ENCODE measurements around the gene URB1.
A peak's percentile ranks its signal among the peaks of the same experiment; 100 is the strongest.
"Not testable (repeated sequence)": the region's sequence is repeated elsewhere in the genome, so short reads cannot be mapped to it uniquely, and the experiment has no call there.

The URB1 gene

DNA sequence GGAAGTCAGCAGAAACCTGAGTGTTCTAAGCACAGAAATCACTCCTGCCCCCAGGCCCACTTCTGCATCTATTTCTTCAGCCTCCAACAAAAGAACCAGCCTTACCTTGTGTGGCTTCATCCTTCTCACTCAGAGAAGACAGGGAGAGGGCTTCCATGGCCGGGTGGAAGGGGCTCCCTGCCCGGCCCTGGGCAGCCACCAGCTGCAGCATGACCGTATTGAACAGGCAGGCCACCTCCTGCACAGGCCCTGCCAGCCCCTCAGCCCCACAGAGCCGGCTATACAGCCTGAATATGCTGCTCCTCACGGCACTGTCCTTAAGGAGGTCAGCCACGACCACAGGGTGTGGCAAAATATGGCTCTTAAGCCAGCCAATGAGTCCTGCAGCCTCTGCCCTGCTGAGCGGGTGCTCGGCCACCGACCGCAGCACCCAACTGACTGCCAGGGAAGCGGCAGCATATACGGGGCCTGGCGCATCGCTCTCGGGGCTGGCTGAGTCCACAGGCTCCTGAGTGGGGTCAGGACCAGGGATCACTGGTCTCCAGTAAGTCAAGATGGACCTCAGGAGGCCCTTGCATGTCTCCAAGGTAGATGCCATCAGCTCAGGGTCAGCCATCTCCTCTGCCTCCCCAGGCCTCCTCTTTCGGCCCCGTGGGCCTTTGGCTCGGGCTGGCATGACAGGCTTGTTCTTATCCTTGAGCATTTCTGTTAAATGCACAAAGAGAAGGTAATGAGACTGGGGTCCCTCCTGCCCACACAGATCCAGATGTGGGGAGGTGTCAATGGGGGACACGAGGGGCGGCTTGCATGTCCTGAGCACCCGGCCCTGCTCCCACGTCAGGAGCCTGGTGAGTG lies 76.2 kb downstream of the URB1 start:
- no peak for DNase-seq

DNA sequence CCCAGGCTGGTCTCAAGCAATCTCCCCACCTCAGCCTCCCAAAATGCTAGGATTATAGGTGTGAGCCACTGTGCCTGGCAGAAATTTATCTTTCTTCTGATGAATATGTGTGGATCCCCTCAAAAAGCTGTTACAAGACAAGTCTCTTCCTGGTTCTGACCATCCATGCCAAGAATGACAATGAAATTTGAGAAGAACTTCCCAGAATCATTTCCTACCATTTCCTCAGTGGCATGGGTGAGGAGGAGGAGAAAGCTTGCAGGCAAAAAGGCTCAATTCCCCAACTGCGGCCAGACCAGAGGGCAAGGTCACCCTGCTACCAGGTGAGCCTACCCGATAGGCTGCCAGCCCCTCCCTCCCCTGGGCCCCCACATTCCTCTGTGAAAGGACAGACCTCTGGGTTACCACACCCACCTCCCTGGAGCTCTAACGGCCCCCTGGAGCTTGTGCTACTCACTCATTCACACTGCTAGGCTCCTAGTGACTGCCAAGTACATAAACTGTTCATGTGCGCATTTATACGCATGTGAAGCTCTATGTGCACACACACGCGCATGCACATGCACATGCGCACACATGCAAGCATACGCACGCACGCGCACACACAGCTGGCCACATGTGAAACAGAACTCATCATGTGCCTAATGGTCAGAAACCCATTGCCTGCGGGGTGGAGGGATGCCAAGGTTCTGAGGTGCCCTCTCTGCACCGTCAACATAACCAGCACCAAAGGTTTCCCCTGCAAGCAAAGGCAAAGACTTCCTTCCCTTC lies 77.1 kb downstream of the URB1 start:
- no peak for DNase-seq

DNA sequence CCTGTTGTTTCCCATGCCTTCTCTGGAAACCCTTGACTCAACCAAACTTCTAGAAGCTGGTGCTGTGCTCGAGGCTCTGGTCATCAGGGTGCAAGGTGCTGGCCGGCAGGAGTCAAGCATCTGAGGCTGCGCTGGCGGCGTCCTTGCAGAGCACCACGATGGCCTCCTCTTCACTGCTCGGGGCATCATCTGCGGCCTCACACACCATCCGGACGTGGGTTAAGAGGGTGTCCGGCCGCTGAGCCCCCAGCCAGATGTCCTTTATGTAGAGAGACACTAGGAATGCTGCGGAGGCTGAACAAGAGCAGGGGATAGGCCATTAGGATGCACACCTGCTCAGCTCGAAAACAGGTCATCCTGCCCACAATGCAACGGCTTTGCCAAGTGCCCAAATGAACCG lies 78.0 kb downstream of the URB1 start:
- no peak for DNase-seq

DNA sequence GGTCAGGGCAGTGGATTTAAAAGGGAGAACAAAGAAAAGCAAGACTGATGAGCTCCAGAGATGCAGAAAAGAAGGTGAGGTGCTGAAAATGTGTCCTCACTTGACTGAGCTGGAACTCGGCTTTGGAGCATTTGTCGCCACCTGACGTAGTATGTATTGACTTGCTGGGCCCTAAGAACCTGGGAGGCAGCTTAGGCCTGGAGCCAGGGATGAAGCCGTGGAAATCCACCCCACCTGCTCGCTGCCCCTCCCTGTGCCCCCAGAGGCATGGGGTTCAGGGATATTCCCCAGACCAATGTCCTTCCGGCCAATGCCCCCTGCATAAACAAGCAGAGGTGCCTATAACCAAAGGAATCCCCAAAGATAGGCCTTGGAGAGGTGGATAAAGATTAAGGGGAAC lies 79.8 kb downstream of the URB1 start:
- no peak for DNase-seq

DNA sequence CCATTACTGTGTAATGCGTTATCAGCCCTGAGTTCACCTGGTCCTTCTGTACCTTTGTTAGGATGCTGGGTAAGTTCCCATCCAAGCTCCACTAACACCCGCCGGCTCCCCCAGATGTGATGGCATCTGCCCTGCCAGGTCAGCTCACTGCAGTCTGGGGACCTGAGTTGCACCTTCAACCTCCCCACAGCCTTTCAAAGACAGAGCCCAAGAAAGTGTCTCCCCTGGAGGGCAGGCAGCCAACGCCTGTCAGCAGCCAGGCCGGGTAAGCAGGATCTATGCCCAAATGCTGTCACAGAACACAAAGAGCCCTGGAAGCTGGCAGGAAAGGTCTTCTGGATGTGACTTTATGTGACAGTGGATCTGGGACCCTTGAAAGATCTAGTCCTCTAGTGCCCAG lies 80.5 kb downstream of the URB1 start:
- no peak for DNase-seq

DNA sequence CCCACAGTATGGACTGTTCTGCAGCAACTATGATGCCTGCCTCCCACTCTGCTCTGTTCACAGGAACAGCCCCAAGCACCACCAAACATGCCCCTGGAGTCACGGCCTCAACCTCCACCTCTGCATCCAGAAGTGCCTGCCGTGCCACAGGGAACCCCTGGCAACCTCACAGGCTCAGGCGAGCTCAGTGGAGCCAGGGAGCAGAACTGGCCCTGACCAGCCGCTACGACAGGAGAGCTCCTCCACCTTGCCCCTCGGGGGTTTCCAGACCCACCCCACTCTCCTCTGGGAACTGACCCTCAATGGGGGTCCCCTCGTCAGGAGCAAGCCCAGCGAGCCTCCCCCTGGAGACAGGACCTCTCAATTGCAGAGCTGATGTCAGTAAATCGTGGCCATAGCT lies 81.2 kb downstream of the URB1 start:
- DNase-seq: no peak

DNA sequence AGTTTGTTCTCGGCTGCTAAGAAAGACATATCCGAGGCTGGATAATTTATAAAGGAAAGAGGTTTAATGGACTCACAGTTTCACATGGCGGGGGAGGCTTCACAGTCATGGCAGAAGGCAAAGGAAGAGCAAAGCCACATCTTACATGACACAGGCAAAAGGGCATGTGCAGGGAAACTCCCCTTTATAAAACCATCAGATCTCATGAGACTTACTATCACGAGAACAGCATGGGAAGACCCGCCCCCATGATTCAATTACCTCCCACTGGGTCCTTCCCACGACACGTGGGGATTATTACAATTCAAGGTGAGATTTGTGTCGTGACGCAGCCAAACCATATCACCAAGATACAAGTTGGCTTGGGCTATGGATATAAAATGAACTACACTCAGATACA lies 81.8 kb downstream of the URB1 start:
- DNase-seq: not testable (repeated sequence)

DNA sequence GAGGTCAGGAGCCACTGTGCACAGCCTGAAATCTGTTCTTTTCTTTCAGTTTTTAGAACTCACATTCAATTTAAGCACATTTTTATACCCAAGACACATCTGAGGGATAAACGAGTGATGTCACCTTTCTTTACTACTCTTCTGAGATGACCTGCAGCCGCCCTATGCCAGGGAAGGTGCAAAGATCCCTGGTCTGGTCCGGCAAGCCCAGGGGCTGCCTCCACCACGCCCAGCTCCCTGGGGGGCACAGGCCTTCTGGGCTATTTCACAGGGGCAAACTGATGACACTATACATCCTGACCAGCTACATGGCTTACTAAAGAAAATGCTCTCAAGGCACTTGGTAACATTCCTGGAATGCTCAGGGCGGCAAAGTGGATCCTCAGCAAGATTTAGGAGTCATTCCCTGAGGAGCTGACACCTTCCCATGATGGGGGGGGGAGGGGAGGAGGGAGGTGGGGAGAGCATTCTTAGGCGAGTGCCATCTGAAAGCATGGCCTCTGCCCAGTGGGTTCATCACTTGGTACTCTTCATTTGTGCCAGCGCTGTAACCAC lies 82.8 kb downstream of the URB1 start:
- no peak for DNase-seq

DNA sequence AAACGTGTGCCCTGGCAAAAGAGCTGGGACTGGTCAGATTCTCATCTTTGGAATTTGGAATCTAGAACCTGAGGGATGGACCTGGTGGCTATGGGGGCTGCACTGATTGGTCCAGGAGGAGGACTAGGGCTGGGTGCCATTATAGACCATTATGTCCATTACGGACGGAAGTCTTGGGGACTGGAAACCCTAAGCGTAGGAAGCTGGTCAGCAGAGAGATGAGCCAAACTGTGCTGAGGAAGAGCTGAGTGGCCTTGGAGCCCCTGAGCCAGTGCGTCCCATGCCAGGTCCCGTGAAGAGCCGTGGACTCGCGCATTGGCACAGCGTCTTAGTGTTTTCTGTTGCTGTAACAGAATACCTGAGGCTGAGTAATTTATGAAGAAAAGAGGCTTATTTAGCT lies 84.1 kb downstream of the URB1 start:
- DNase-seq: no peak

DNA sequence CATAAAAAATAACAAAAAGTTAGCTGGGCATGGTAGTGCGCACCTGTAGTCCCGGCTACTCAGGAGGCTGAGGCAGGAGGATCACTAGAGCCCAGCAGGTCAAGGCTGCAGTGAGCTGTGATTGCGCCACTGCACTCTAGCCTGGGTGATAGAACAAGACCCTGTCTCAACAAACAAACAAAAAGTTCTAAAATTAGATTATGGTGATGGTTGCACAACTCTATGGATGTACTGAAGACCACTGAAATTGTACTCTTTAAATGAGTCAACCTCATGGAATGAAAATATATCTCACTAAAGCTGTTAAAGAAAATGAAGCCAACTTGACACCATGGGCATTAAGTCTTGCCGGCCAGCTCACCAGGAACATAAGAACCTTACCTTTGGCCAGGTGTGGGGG lies 85.1 kb downstream of the URB1 start:
- no peak for DNase-seq

DNA sequence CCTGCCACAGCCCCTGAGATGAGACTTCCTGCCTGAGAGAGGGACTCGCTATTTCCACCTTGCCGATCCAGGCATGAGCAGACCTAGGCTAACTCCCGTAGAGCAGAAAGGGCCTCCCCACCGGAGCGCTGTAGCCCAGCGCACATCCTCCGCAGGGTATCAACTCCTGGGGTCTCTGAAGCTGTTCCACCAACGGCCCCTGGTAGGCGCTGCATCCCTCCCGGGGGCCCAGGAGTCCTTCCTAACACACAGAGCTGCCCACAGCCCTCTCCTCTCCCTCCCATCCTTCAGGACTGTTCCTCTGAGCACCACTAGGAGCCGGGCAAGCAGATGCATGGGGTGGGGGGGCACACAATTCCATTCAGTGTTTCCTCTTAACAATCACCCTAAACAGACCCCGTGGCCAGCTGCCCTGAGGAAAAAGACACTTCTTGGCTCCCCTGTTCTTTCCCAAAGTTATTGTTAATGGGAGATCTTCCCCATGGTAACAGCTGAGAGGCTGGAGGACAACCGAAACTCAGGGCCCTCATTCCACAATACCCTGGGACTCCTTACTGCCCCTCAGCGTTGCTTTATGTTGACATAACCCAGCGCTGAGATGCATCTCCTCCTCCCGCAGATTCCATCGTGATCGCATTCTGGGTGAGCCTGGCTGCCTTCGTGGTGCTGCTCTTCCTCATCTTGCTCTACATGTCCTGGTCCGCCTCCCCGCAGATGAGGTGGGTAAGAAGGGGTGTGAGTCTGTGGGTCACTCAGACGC lies 86.6 kb downstream of the URB1 start:
- DNase-seq: no peak

DNA sequence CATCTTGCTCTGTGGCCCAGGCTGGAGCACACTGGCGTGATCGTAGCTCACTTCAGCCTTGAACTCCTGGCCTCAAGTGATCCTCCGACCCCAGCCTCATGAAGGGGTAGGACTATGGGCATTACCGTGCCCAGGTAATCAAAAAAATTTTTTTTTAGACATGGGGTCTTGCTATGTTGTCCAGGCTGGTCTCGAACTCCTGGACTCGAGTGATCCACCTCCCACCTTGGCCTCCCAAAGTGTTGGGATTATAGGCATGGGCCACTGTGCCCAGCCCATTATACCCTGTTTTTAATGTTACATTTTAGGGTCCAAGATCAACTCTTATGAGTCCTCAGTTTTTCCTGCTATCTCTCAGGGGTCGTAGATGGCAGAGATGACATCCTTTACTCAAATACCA lies 87.8 kb downstream of the URB1 start:
- DNase-seq: no peak

DNA sequence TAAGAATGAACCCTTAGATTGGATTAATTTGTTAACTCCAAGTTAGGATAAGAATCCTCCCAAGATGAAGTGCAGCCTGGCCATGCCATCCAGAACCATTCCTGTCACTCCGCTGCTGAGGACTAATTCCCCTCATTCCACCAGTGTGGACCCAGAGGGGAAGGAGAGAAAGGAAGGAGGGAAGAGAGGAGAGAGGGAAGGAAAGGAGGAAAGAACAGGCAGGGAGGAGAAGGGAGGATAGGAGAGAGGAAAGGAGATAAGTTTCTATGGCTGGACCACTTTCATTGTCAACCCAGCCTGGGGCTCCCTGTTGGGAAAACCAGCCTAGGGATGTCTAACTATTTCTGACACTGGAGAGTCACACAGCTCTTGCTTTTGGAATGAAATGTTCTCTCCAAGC lies 89.4 kb downstream of the URB1 start:
- no peak for DNase-seq

DNA sequence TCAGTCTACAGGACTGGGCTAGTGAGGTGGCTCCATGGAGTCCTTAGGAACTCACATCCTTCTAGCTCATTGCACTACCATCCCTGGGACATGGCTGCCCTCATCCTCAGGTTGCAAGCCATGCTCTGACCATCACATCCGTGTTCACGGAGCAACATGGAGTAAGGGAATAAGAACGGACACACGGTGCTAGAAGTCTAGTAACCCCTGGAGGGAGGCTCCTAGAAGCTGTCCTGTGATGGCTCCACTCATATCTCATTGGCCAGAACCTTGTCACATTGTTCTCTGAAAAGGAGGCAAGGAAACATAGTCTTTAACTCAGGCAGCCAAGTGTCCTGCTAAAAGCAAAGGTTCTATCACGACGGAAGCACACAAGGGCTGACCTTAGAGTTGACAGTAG lies 90.3 kb downstream of the URB1 start:
- DNase-seq: no peak

DNA sequence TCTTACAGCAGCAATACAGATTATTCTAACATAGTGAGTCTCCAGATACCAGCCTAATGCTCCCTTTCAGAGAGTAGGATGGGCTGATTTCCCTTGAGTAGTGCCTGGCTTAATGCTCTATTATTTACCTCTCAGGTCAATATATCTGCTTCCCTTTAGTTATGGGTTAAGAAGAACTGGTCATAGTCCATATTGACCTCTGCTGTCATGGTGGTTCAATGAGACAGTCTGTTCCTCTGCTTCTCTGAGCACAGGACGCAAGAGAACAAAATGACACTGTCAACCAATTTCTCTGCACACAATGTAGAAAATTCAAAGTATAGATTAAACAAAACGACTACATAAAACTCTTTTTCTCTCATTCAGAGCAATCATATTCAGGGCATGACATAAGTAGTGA lies 91.2 kb downstream of the URB1 start:
- DNase-seq: no peak

DNA sequence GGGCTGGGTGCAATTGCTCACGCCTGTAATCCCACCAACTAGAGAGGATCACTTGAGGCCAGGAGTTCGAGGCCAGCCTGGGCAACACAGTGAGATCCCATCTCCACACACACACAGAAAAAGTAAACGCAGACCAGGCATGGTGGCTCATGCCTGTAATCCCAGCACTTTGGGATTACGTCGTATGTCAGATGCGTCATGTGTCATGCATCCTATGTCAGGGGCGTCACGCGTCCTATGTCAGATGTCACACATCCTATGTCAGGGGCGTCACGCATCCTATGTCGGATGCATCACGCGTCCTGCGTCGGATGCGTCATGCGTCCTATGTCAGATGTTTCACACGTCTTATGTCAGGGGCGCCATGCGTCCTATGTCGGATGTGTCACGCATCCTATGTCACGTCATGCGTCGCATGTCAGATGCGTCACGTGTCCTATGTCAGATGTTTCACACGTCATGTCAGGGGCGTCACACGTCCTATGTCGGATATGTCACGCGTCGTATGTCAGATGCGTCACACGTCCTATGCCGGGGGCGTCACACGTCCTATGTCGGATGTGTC lies 92.6 kb downstream of the URB1 start:
- DNase-seq: no peak

DNA sequence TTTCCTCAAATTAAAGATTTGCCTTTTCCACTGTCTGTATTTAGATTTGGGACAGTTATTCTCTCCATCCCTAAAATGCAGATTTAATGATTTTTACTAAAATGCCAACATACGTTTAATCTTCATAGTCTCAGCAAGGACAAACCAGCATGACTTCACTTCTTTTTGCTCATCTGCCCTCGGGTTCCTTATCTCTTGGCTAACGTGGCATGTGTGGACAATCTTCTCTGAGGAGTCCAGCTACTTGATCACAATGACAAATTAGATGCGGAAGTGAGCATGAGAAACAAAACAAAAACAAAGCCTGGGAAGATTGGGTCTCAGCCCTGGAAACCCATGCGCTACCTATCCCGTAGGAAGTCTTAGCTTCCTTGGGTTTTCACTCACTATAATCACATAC lies 93.1 kb downstream of the URB1 start:
- DNase-seq: no peak

DNA sequence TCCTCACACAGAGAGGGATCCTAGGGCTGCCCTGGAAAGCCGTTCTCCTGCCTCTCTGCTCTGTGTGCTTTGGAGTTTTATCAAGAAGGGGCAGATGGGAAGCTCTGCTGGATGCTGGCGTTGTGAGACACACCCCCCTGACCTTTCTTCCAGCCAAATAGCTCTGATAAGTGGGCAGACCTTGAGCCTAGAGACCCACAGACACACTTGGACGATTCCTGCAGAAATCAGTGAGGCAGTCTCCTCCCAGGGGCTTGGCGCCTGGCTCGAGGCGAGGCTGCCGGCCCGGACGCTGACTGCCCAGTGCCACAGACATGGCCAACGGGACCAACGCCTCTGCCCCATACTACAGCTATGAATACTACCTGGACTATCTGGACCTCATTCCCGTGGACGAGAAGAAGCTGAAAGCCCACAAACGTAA lies 94.1 kb downstream of the URB1 start, which contains the start of gene MRAP:
Gene MRAP (plus strand): TSS at position 198 of the 424 bp plus-strand sequence. CDS start 117 bp downstream, at position 315.
- DNase-seq: peak in 1 of 2 experiments; percentile 61

DNA sequence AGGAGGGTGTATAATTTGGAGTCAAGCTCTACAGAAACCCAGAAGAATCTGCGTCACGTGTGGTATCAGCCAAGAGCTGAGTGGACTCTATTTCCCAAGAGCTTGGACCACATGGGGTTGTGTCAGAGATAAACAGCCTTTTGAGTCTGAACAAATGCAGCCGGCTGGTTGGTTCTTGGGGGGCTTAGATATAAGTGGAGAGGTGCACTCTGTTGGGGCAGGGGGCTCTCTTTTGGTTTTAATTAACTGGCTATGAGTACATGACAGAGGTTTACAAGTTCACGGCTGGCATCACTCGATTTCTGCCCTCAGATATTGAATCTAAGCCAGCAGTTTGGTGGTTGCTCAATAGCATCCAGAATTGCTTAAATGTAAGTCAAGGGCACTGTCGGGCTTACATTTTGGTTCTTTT lies 94.7 kb downstream of the URB1 start:
- peak in 1 of 2 experiments; percentile 61 for DNase-seq

DNA sequence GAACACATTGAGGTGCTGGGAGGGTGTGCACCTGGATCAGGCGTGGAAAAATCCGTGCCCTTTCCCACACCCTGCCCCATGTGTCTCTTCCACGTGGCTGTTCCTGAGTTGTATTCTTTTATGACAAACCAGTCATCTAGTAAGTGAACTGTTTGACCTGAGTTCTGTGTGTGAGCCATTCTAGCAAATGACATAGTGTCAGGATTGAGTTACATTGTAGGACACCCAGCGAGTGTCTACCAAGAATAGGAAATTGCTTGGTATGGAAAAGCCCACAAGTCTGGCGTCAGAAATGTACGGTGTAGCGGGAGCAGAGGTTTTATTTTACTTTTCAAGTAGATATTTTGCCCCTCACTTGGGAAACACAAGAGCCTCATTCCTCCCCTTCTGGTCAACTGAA lies 95.4 kb downstream of the URB1 start:
- DNase-seq: no peak

DNA sequence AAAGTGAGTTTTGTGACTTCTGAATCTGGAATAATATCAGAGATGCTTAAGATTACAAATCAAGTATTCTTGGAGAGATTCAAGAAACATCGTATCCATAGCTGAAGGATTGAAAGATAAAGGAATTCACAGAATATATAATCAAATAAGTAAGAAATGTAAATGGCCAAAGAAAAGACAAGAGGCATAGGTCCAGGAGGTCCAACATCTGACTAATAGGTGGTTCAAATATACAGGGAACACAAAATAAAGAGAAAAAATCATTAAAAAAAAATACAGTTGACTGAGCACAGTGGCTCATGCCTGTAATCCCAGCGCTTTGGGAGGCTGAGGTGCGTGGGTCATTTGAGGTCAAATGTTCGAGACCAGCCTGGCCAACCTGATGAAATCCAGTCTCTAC lies 107.3 kb downstream of the URB1 start:
- DNase-seq: no peak

DNA sequence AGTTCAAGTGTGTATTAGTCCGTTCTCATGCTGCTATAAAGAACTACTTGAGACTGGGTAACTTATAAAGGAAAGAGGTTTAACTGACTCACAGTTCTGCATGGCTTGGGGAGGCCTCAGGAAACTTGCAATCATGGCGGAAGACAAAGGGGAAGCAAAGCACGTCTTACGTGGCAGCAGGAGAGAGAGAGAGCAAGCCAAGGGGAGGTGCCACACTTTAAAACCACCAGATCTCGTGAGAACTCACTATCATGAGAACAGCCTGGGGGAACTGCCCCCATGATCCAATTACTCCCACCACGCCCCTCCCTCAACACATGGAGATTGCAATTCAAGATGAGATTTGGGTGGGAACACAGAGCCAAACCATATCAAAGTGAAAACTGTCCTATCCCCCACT lies 109.8 kb downstream of the URB1 start:
- DNase-seq: no peak

DNA sequence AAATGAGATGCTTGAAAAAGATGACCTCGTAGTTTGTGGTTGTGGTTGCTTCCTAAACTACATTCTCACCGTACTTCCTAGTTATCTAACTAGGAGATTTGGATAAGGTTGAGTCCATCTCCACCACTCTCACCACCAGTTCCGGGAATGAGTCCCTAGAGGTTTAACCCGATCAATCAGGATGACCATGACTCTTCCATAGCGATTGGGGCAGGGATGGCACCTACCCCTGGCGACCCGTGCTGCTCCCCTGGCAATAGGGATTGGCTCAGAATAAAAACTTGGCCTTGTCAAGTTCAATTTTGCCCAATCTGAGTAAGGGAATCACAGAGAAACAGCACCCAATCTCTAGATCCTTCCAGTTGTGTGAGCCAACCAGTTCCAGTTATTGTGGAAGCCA lies 111.3 kb downstream of the URB1 start:
- DNase-seq: no peak
